ENCODE results near the gene SORCS2.

The SORCS2 gene

GRCh38 chr4:7649411-7649740, 457.0 kb downstream of the SORCS2 start:
- TF ChIP-seq SIN3A (IDR thresholded peaks at IDR 0.05; ENCODE audit: borderline replicate concordance, insufficient read depth, low read length) (no peak), REST (IDR thresholded peaks at IDR 0.05; ENCODE audit: insufficient read depth in 1 of 2, low read depth in 2 of 2, low read length in 2 of 2) (no peak), POLR2AphosphoS5 (IDR thresholded peaks at IDR 0.05; ENCODE audit: low read depth, low read length) (no peak), FOXP2 (optimal IDR thresholded peaks at IDR 0.05; ENCODE audit: borderline replicate concordance, extremely low read depth, extremely low read length, insufficient read depth) (no peak)

GRCh38 chr4:7649741-7650531, 457.6 kb downstream of the SORCS2 start:
- no peak for TF ChIP-seq FOXP2 (optimal IDR thresholded peaks at IDR 0.05; ENCODE audit: borderline replicate concordance, extremely low read depth, extremely low read length, insufficient read depth)
- no peak for TF ChIP-seq SIN3A (IDR thresholded peaks at IDR 0.05; ENCODE audit: borderline replicate concordance, insufficient read depth, low read length)
- TF ChIP-seq POLR2AphosphoS5 (IDR thresholded peaks at IDR 0.05; ENCODE audit: low read depth, low read length) = peak; percentile 23; the same call in 1 of the 2 replicates
- 0 out of 4 replicates have a peak, but pooled peaks of 1 of the 2 experiments have one; percentile 62 for TF ChIP-seq REST (IDR thresholded peaks at IDR 0.05; ENCODE audit: insufficient read depth in 1 of 2, low read depth in 2 of 2, low read length in 2 of 2)
- no peak for TF ChIP-seq TAF1 (IDR thresholded peaks at IDR 0.05; ENCODE audit: borderline replicate concordance, insufficient read depth, low read length)

- TF ChIP-seq FOXP2 (optimal IDR thresholded peaks at IDR 0.05; ENCODE audit: borderline replicate concordance, extremely low read depth, extremely low read length, insufficient read depth) = no peak
- TF ChIP-seq REST (IDR thresholded peaks at IDR 0.05; ENCODE audit: insufficient read depth in 1 of 2, low read depth in 2 of 2, low read length in 2 of 2) = no peak
- no peak for TF ChIP-seq POLR2AphosphoS5 (IDR thresholded peaks at IDR 0.05; ENCODE audit: low read depth, low read length)
- no peak for TF ChIP-seq TAF1 (IDR thresholded peaks at IDR 0.05; ENCODE audit: borderline replicate concordance, insufficient read depth, low read length)
- TF ChIP-seq SIN3A (IDR thresholded peaks at IDR 0.05; ENCODE audit: borderline replicate concordance, insufficient read depth, low read length) = no peak
Observed at GRCh38 chr4:7650606-7651385, 458.5 kb downstream of the SORCS2 start.

- no peak for TF ChIP-seq POLR2AphosphoS5 (IDR thresholded peaks at IDR 0.05; ENCODE audit: low read depth, low read length)
- TF ChIP-seq SIN3A (IDR thresholded peaks at IDR 0.05; ENCODE audit: borderline replicate concordance, insufficient read depth, low read length) = no peak
- TF ChIP-seq TAF1 (IDR thresholded peaks at IDR 0.05; ENCODE audit: borderline replicate concordance, insufficient read depth, low read length) = no peak
- TF ChIP-seq REST (IDR thresholded peaks at IDR 0.05; ENCODE audit: insufficient read depth in 1 of 2, low read depth in 2 of 2, low read length in 2 of 2) = no peak
- no peak for TF ChIP-seq FOXP2 (optimal IDR thresholded peaks at IDR 0.05; ENCODE audit: borderline replicate concordance, extremely low read depth, extremely low read length, insufficient read depth)
Observed at GRCh38 chr4:7651461-7651921, 459.2 kb downstream of the SORCS2 start.

All from PFSK-1 (cell line).